HepG2 (cell line): ENCODE results near the gene PIP5KL1. TPM values are rescaled to one million over a fixed set of nuclear protein-coding genes. Genes with fewer than 3 reads are reported as not detected.
A peak's percentile ranks its signal among the peaks of the same experiment; 100 is the strongest.

Experiments used
- ATAC-seq: fragments of 200-7000 bp; cut with Tn5 transposase; 3 replicates; pipeline ENCODE4 v1.9.1; 2020; ENCODE audit warnings: mild to moderate bottlenecking, moderate library complexity
- BruUV-seq: library from RNA; stranded (reverse); fragments of 400-500 nt; replicated peaks from 2 replicates; lab custom pipeline; 2021; lab: Mats Ljungman, UMichigan
- CTCF ChIA-PET: fragments of 300-600 bp; formaldehyde crosslinking; extraction: SDS; loops from one replicate; lab custom pipeline; 2021; ENCODE audit warnings: low total read pairs, inconsistent platforms, low intra/inter-chr PET ratio; lab: Yijun Ruan, JAX
- POLR2A ChIA-PET: fragments of 350-600 bp; sonication (Branson Sonifier 250); formaldehyde crosslinking; loops from one replicate; lab custom pipeline; 2020; ENCODE audit warnings: antibody characterized with exemption, inconsistent platforms; lab: Yijun Ruan, JAX
- DNase-seq: peaks from one replicate; pipeline ENCODE4 v3.0.0-alpha.2; 2015; ENCODE audit warnings: low spot score
- FAIRE-seq: peaks from 3 replicates; lab custom pipeline; 2011; peaks lifted over from hg19 to GRCh38; lab: Jason Lieb, UNC
- H2AFZ ChIP-seq: one replicate; pipeline ENCODE4 v1.6.1; 2011; ENCODE audit warnings: low read length, inconsistent platforms
- H3K27ac ChIP-seq: fragments of 300-600 bp; 3 replicates; pipeline ENCODE4 v1.8.0; 2011; ENCODE audit warnings: mixed run types, mild to moderate bottlenecking, mixed read lengths, low read length, inconsistent platforms; ENCODE audit not compliant: insufficient read depth; ENCODE audit errors: extremely low read length
- H3K27me3 ChIP-seq, 2 experiments: fragments of 200-600 bp in 1 of 2; 2 replicates in 1 of 2; 3 replicates in 1 of 2; pipeline versions ENCODE4 v1.6.0 to v1.8.0; 2011; ENCODE audit warnings: low read length in 2 of 2, mild to moderate bottlenecking in 2 of 2, moderate library complexity in 2 of 2, inconsistent platforms in 1 of 2; ENCODE audit not compliant: insufficient read depth in 2 of 2, control insufficient read depth in 1 of 2
- H3K36me3 ChIP-seq, 2 experiments: fragments of 200-600 bp in 1 of 2; replicated peaks in 1 of 2; 2 replicates in 1 of 2; 3 replicates in 1 of 2; pipeline versions ENCODE4 v1.5.1 to v1.8.0; 2011; ENCODE audit warnings: low read length in 2 of 2, inconsistent platforms in 1 of 2; ENCODE audit not compliant: insufficient read depth in 2 of 2, control insufficient read depth in 1 of 2
- H3K4me1 ChIP-seq: 2 replicates; pipeline ENCODE4 v1.5.1; 2012; ENCODE audit warnings: low read length, inconsistent platforms; ENCODE audit not compliant: insufficient read depth
- H3K4me2 ChIP-seq: 2 replicates; pipeline ENCODE4 v1.6.0; 2011; ENCODE audit warnings: low read depth, low read length, inconsistent platforms
- H3K4me3 ChIP-seq, 3 experiments: fragments of 200-600 bp in 1 of 3; sonication (generic), shearing (Covaris generic) in 1 of 3; replicated peaks in 1 of 3; 2 replicates each; pipeline ENCODE4 v1.5.1; 2011 to 2016; ENCODE audit warnings: low read length in 3 of 3, inconsistent platforms in 2 of 3, low read depth in 2 of 3, mild to moderate bottlenecking in 2 of 3, control low read depth in 1 of 3, mixed read lengths in 1 of 3; ENCODE audit not compliant: insufficient read depth in 1 of 3
- H3K79me2 ChIP-seq: one replicate; pipeline ENCODE4 v1.6.1; 2011; ENCODE audit warnings: low read length, inconsistent platforms; ENCODE audit not compliant: insufficient read depth
- H3K9ac ChIP-seq: 2 replicates; pipeline ENCODE4 v1.6.0; 2011; ENCODE audit warnings: mild to moderate bottlenecking, low read depth, low read length, inconsistent platforms; ENCODE audit not compliant: insufficient read depth
- H3K9me3 ChIP-seq: 2 replicates; pipeline ENCODE4 v1.5.1; 2012; ENCODE audit warnings: mild to moderate bottlenecking, low read length
- H4K20me1 ChIP-seq: 2 replicates; pipeline ENCODE4 v1.6.0; 2011; ENCODE audit warnings: inconsistent platforms, mild to moderate bottlenecking, low read length, moderate library complexity; ENCODE audit not compliant: insufficient read depth
- AKNA ChIP-seq: sonication (generic); formaldehyde crosslinking; IDR thresholded peaks from 2 replicates; pipeline ENCODE4 v1.4.0; 2020; ENCODE audit warnings: missing genetic modification reagents, borderline replicate concordance
- ASH2L ChIP-seq: fragments of 300-600, 200-600 bp; sonication (generic); IDR thresholded peaks from 2 replicates; pipeline ENCODE4 v1.7.0; 2017; ENCODE audit warnings: low read depth, mild to moderate bottlenecking, moderate library complexity, mixed read lengths, low read length; ENCODE audit not compliant: insufficient read length
- ELF3 ChIP-seq: IDR thresholded peaks from 2 replicates; pipeline ENCODE4 v1.6.1; 2016; ENCODE audit warnings: missing genetic modification reagents, missing compliant biosample characterization
- GMEB1 ChIP-seq: sonication (generic); formaldehyde crosslinking; IDR thresholded peaks from 2 replicates; pipeline ENCODE4 v1.5.1; 2020; ENCODE audit warnings: missing genetic modification reagents, mild to moderate bottlenecking, borderline replicate concordance
- RELA ChIP-seq: sonication (generic); formaldehyde crosslinking; IDR thresholded peaks from 2 replicates; pipeline ENCODE4 v1.4.0; 2020; ENCODE audit warnings: missing genetic modification reagents
- SYNCRIP ChIP-seq: fragments of 200-400 bp; formaldehyde crosslinking; IDR thresholded peaks from 2 replicates; pipeline ENCODE4 v1.6.1; 2018; ENCODE audit warnings: mild to moderate bottlenecking, low read depth, low read length; ENCODE audit not compliant: insufficient read depth
- TAF1 ChIP-seq: sonication (generic); formaldehyde crosslinking; IDR thresholded peaks from 2 replicates; pipeline ENCODE4 v1.4.0; 2020; ENCODE audit warnings: missing genetic modification reagents
- TBL1XR1 ChIP-seq: fragments of 150-350 bp; IDR thresholded peaks from 2 replicates; pipeline ENCODE4 v1.6.1; 2014; ENCODE audit warnings: borderline replicate concordance, low read length; ENCODE audit not compliant: partially characterized antibody
- THAP7 ChIP-seq: sonication (generic); formaldehyde crosslinking; IDR thresholded peaks from 2 replicates; pipeline ENCODE4 v1.8.1; 2023; ENCODE audit warnings: mild to moderate bottlenecking, missing genetic modification reagents
- TOPORS ChIP-seq: sonication (generic); formaldehyde crosslinking; IDR thresholded peaks from 2 replicates; pipeline ENCODE4 v1.8.0; 2023; ENCODE audit warnings: mild to moderate bottlenecking, missing genetic modification reagents
- ZFP37 ChIP-seq: sonication (generic); formaldehyde crosslinking; IDR thresholded peaks from 2 replicates; pipeline ENCODE4 v1.4.0; 2020; ENCODE audit warnings: missing genetic modification reagents, borderline replicate concordance
- ZFX ChIP-seq: sonication (generic); formaldehyde crosslinking; IDR thresholded peaks from 2 replicates; pipeline ENCODE4 v1.4.0; 2020; ENCODE audit warnings: mild to moderate bottlenecking, low read depth, missing genetic modification reagents, moderate library complexity
- ZNF101 ChIP-seq: sonication (generic); formaldehyde crosslinking; IDR thresholded peaks from 2 replicates; pipeline ENCODE4 v1.4.0; 2020; ENCODE audit warnings: mild to moderate bottlenecking, low read depth, missing genetic modification reagents, borderline replicate concordance
- ZNF225 ChIP-seq: sonication (generic); formaldehyde crosslinking; IDR thresholded peaks from 2 replicates; pipeline ENCODE4 v1.4.0; 2020; ENCODE audit warnings: mild to moderate bottlenecking, missing genetic modification reagents
- ZNF720 ChIP-seq: sonication (generic); formaldehyde crosslinking; IDR thresholded peaks from 2 replicates; pipeline ENCODE4 v1.4.0; 2020; ENCODE audit warnings: missing genetic modification reagents
- ZNF790 ChIP-seq: sonication (generic); formaldehyde crosslinking; IDR thresholded peaks from 2 replicates; pipeline ENCODE4 v1.8.0; 2022; ENCODE audit warnings: missing genetic modification reagents, mild to moderate bottlenecking, borderline replicate concordance
- ZNF891 ChIP-seq: sonication (generic); formaldehyde crosslinking; IDR thresholded peaks from 2 replicates; pipeline ENCODE4 v1.5.0; 2020; ENCODE audit warnings: mild to moderate bottlenecking, missing genetic modification reagents
- WGBS: methylation state at CpG from one replicate; pipeline ENCODE4 v1.1.6; 2017; ENCODE audit warnings: low lambda C conversion rate; 5-methylcytosine and 5-hydroxymethylcytosine counted together
- in situ Hi-C: cut with HindIII; loops from 2 replicates; pipeline ENCODE4 v1.10.0; 2017; ENCODE audit warnings: low pct_unique_long_range_greater_than_20kb; ENCODE audit not compliant: extremely low pct_ligation_motif_present
- intact Hi-C: fragments of 100-400 bp; cut with micrococcal nuclease; formaldehyde crosslinking; loops from one replicate; pipeline ENCODE4 v1.10.0; 2022; ENCODE audit not compliant: unreplicated experiment
- polyA plus RNA-seq, 8 experiments: library from polyadenylated mRNA; depleted of rRNA in 3 of 8; stranded (reverse) in 7 of 8; unstranded in 1 of 8; fragments of >200 nt; fragmentation: Illumina TruSeq in 4 of 8; extraction: Trizol in 4 of 8; gene quantifications; 2 replicates each; pipeline versions ENCODE4 v1.2.1 to v1.2.3, GENCODE V29; 2011 to 2016; ENCODE audit warnings: low read depth in 4 of 8, missing spikeins in 1 of 8, mixed read lengths in 1 of 8; ENCODE audit not compliant: insufficient read depth in 1 of 8
- total RNA-seq, 5 experiments: library from RNA; depleted of rRNA; stranded (reverse); fragments of >200 nt; fragmentation: Illumina TruSeq; extraction: Trizol; gene quantifications; 2 replicates each; pipeline ENCODE4 v1.2.3, GENCODE V29; 2016; ENCODE audit warnings: low read depth in 1 of 5

PIP5KL1 gene
- total and polyA plus RNA-seq, 2 of the 13 experiments (the other 11 are each of a cell fraction or from before 2014, with no cell fraction given), result 0.20 to 0.49 TPM

GRCh38 chr9:127898433-127899127 lies 32.0 kb downstream of the PIP5KL1 start:
- CTCF ChIA-PET, result no interaction called here
- ATAC-seq, result peak; percentile 53
- FAIRE-seq, result peak; percentile 32
- Histone ChIP-seq H3K4me1 (peaks cover 56% of the 10 kb centered on the region), H3K79me2 (peaks cover 19% of the 10 kb centered on the region), H2AFZ (no peak overlapping the region), H3K9ac (peak overlapping the region; percentile 81), H3K9me3 (peaks cover 5% of the 10 kb centered on the region), H3K4me3 (peak overlapping the region; percentile 89 to 95 (median 95)), H4K20me1 (no peaks in the 10 kb centered on the region), H3K27me3 (no peaks in the 10 kb centered on the region), H3K4me2 (peak overlapping the region; percentile 84), H3K27ac (peak overlapping the region; percentile 91), H3K36me3 (peaks cover 18 to 29% of the 10 kb centered on the region in 2 experiments)
- BruUV-seq, result no TSS peak
- intact Hi-C loops (no loop called here), in situ Hi-C loops (no loop called here)
- POLR2A ChIA-PET, result interaction anchor here (0.8 to 3.8 kb wide), 7 partner anchors 9 to 164 kb away, joined by 3 to 55 read pairs (median 8); partner anchors contain the start of genes ST6GALNAC4 and TOR2A
- peak; percentile 50 for DNase-seq
- WGBS, result 3% methylated on average over 11 of the region's 32 CpGs
- TF ChIP-seq ZNF891 (CRISPR knock-in tag), result 0 out of 2 replicates have a peak, but pooled peaks have one; percentile 26
- no peak for TF ChIP-seq ZNF790 (CRISPR knock-in tag)
- TF ChIP-seq TAF1 (CRISPR knock-in tag), result peak; percentile 31; the same call in 1 of the 2 replicates
- TF ChIP-seq AKNA (CRISPR knock-in tag), result no peak
- no peak for TF ChIP-seq ZFP37 (CRISPR knock-in tag)
- no peak for TF ChIP-seq THAP7
- TF ChIP-seq RELA, result no peak
- peak; percentile 31; the same call in 1 of the 2 replicates for TF ChIP-seq ELF3 (CRISPR knock-in tag)
- no peak for TF ChIP-seq TBL1XR1
- no peak for TF ChIP-seq TOPORS
- no peak for TF ChIP-seq ZNF101 (CRISPR knock-in tag)
- no peak for TF ChIP-seq ZNF720 (CRISPR knock-in tag)
- no peak for TF ChIP-seq GMEB1 (CRISPR knock-in tag)
- peak; percentile 66; the same call in 1 of the 2 replicates for TF ChIP-seq ZFX
- peak; percentile 45 for TF ChIP-seq ASH2L
- no peak; the same call in 1 of the 2 replicates for TF ChIP-seq ZNF225 (CRISPR knock-in tag)
- TF ChIP-seq SYNCRIP, result no peak
